SK-N-SH treated with all-trans-retinoic acid at 6 μM for 48 hours (cell line): ENCODE data around the gene MYH7B.

Experiments used
- ATAC-seq: fragments of 200-7000 bp; cut with Tn5 transposase; 3 replicates; pipeline ENCODE4 v1.9.1; 2020; ENCODE audit warnings: mild to moderate bottlenecking, moderate library complexity
- ARNTL ChIP-seq: fragments of 450-650 bp; formaldehyde crosslinking; IDR thresholded peaks from 2 replicates; pipeline ENCODE4 v1.5.0; 2020; ENCODE audit warnings: low read depth, mild to moderate bottlenecking, moderate library complexity, borderline replicate concordance
- CSDC2 ChIP-seq: fragments of 250-450 bp; sonication (Bioruptor Pico); IDR thresholded peaks from 2 replicates; pipeline ENCODE4 v1.5.0; 2020; ENCODE audit warnings: mild to moderate bottlenecking, moderate library complexity
- GLIS3 ChIP-seq: fragments of 250-450 bp; sonication (Bioruptor Pico); IDR thresholded peaks from 2 replicates; pipeline ENCODE4 v1.5.0; 2020; ENCODE audit warnings: mild to moderate bottlenecking, moderate library complexity
- OSR1 ChIP-seq: fragments of 250-450 bp; sonication (Bioruptor Pico); IDR thresholded peaks from 2 replicates; pipeline ENCODE4 v1.8.0; 2022; ENCODE audit warnings: moderate library complexity, mild to moderate bottlenecking, inconsistent platforms
- SNAI2 ChIP-seq: fragments of 250-450 bp; sonication (Bioruptor Pico); IDR thresholded peaks from 2 replicates; pipeline ENCODE4 v1.5.0; 2020; ENCODE audit warnings: mild to moderate bottlenecking, moderate library complexity
- TCF4 ChIP-seq: fragments of 250-450 bp; sonication (Bioruptor Pico); IDR thresholded peaks from 2 replicates; pipeline ENCODE4 v1.8.0; 2021; ENCODE audit warnings: mild to moderate bottlenecking, moderate library complexity, borderline replicate concordance
- TOX ChIP-seq: fragments of 250-450 bp; sonication (Bioruptor Pico); IDR thresholded peaks from 2 replicates; pipeline ENCODE4 v1.8.0; 2021; ENCODE audit warnings: mild to moderate bottlenecking, moderate library complexity, borderline replicate concordance
- ZC3H10 ChIP-seq: fragments of 250-450 bp; sonication (Bioruptor Pico); IDR thresholded peaks from 2 replicates; pipeline ENCODE4 v1.5.1; 2021; ENCODE audit warnings: mild to moderate bottlenecking, moderate library complexity
- ZFP3 ChIP-seq: fragments of 250-450 bp; sonication (Bioruptor Pico); IDR thresholded peaks from 2 replicates; pipeline ENCODE4 v1.5.0; 2020; ENCODE audit warnings: mild to moderate bottlenecking, moderate library complexity
- ZFP30 ChIP-seq: fragments of 450-650 bp; formaldehyde crosslinking; IDR thresholded peaks from 2 replicates; pipeline ENCODE4 v1.5.0; 2022; ENCODE audit warnings: mild to moderate bottlenecking, moderate library complexity
- ZNF565 ChIP-seq: fragments of 450-650 bp; formaldehyde crosslinking; conservative IDR thresholded peaks from 2 replicates; pipeline ENCODE4 v1.5.0; 2020; ENCODE audit warnings: low read depth, mild to moderate bottlenecking, moderate library complexity
- ZNF70 ChIP-seq: fragments of 450-650 bp; formaldehyde crosslinking; IDR thresholded peaks from 2 replicates; pipeline ENCODE4 v1.5.0; 2020; ENCODE audit warnings: mild to moderate bottlenecking, moderate library complexity
- ZNF8 ChIP-seq: fragments of 450-650 bp; formaldehyde crosslinking; IDR thresholded peaks from 2 replicates; pipeline ENCODE4 v1.5.0; 2020; ENCODE audit warnings: mild to moderate bottlenecking, moderate library complexity
- TF ChIP-seq, protein P1 (sequence below): fragments of 250-450 bp; sonication (Bioruptor Pico); IDR thresholded peaks from 2 replicates; pipeline ENCODE4 v1.8.0; 2021; ENCODE audit warnings: low read depth, mild to moderate bottlenecking, moderate library complexity, borderline replicate concordance
- TF ChIP-seq, protein P2 (sequence below): fragments of 250-450 bp; sonication (Bioruptor Pico); IDR thresholded peaks from 2 replicates; pipeline ENCODE4 v1.8.0; 2020; ENCODE audit warnings: mild to moderate bottlenecking, moderate library complexity, borderline replicate concordance
- TF ChIP-seq, protein P3 (sequence below): fragments of 250-450 bp; sonication (Bioruptor Pico); IDR thresholded peaks from 2 replicates; pipeline ENCODE4 v1.5.1; 2021; ENCODE audit warnings: mild to moderate bottlenecking, moderate library complexity
- TF ChIP-seq, protein P4 (sequence below): fragments of 250-450 bp; sonication (Bioruptor Pico); IDR thresholded peaks from 2 replicates; pipeline ENCODE4 v1.5.0; 2020; ENCODE audit warnings: mild to moderate bottlenecking, moderate library complexity
- TF ChIP-seq, protein P5 (sequence below): fragments of 250-450 bp; sonication (Bioruptor Pico); IDR thresholded peaks from 2 replicates; pipeline ENCODE4 v1.5.1; 2020; ENCODE audit warnings: low read depth, mild to moderate bottlenecking, moderate library complexity

The MYH7B gene

DNA sequence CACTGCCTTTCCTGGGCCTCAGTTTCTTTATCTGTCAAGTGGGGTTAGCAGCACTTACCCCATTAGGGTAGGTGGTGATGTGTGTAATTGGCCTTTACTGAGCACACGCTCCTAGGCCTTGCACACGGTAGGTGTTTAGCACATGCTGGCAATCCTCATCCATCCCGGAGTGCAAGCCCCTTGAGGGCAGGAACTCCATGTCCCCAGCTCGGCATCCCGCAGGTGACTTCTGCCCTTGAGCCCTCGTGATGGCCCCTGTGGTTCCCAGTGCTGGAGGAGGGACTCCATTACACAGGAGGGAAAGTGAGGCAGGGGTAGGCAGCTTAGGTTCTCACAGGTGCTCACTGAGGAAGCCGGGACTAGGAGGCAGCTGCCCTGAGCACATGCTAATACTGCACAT, 40.0 kb downstream of the MYH7B start:
- TF ChIP-seq CSDC2 (CRISPR knock-in tag): no peak
- TF ChIP-seq, protein P1, sequence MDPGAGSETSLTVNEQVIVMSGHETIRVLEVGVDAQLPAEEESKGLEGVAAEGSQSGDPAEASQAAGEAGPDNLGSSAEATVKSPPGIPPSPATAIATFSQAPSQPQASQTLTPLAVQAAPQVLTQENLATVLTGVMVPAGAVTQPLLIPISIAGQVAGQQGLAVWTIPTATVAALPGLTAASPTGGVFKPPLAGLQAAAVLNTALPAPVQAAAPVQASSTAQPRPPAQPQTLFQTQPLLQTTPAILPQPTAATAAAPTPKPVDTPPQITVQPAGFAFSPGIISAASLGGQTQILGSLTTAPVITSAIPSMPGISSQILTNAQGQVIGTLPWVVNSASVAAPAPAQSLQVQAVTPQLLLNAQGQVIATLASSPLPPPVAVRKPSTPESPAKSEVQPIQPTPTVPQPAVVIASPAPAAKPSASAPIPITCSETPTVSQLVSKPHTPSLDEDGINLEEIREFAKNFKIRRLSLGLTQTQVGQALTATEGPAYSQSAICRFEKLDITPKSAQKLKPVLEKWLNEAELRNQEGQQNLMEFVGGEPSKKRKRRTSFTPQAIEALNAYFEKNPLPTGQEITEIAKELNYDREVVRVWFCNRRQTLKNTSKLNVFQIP (CRISPR knock-in tag): no peak
- TF ChIP-seq GLIS3 (CRISPR knock-in tag): no peak
- TF ChIP-seq, protein P2, sequence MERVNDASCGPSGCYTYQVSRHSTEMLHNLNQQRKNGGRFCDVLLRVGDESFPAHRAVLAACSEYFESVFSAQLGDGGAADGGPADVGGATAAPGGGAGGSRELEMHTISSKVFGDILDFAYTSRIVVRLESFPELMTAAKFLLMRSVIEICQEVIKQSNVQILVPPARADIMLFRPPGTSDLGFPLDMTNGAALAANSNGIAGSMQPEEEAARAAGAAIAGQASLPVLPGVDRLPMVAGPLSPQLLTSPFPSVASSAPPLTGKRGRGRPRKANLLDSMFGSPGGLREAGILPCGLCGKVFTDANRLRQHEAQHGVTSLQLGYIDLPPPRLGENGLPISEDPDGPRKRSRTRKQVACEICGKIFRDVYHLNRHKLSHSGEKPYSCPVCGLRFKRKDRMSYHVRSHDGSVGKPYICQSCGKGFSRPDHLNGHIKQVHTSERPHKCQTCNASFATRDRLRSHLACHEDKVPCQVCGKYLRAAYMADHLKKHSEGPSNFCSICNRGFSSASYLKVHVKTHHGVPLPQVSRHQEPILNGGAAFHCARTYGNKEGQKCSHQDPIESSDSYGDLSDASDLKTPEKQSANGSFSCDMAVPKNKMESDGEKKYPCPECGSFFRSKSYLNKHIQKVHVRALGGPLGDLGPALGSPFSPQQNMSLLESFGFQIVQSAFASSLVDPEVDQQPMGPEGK (CRISPR knock-in tag): no peak
- TF ChIP-seq ZFP30: no peak
- TF ChIP-seq ARNTL (CRISPR knock-in tag): no peak
- no peak for ATAC-seq

DNA sequence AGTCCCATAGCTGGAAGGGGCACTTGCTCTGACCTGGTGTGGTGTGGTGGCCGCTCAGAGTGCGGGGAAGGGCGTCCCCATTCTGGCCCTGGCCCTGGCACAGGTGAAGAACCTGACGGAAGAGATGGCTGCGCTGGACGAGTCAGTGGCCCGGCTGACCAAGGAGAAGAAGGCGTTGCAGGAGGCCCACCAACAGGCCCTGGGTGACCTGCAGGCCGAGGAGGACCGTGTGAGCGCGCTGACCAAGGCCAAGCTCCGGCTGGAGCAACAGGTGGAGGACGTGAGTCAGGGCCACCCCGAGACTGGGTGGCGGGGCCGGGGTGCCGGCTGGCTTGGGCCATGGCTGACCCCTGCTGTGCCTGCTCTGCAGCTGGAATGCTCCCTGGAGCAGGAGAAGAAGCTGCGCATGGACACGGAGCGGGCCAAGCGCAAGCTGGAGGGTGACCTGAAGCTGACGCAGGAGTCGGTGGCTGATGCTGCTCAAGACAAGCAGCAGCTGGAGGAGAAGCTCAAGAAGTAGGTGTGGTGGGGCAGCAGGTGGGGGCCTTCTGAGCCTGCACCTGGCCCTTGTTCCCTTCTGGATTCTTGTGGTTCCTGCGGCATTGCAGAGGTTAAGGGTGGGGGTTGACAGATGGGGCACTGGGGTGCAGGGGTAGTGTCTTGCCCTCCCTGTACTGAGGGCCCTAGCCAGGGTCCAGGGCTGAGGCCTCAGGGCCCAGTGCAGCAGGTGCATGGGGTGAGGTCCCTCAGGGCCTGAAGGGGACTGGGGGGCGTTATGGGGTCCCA, 40.8 kb downstream of the MYH7B start:
- no peak for ATAC-seq
- TF ChIP-seq CSDC2 (CRISPR knock-in tag) (no peak), ZC3H10 (no peak), TOX (no peak), SNAI2 (CRISPR knock-in tag) (no peak), GLIS3 (CRISPR knock-in tag) (no peak), ZNF70 (no peak), ARNTL (CRISPR knock-in tag) (no peak), ZNF8 (no peak), TCF4 (CRISPR knock-in tag) (no peak), OSR1 (no peak), ZNF565 (CRISPR knock-in tag) (no peak), ZFP3 (CRISPR knock-in tag) (no peak)
- TF ChIP-seq, protein P3, sequence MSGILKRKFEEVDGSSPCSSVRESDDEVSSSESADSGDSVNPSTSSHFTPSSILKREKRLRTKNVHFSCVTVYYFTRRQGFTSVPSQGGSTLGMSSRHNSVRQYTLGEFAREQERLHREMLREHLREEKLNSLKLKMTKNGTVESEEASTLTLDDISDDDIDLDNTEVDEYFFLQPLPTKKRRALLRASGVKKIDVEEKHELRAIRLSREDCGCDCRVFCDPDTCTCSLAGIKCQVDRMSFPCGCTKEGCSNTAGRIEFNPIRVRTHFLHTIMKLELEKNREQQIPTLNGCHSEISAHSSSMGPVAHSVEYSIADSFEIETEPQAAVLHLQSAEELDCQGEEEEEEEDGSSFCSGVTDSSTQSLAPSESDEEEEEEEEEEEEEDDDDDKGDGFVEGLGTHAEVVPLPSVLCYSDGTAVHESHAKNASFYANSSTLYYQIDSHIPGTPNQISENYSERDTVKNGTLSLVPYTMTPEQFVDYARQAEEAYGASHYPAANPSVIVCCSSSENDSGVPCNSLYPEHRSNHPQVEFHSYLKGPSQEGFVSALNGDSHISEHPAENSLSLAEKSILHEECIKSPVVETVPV (CRISPR knock-in tag): no peak
- TF ChIP-seq, protein P1 (CRISPR knock-in tag): no peak
- TF ChIP-seq, protein P4, sequence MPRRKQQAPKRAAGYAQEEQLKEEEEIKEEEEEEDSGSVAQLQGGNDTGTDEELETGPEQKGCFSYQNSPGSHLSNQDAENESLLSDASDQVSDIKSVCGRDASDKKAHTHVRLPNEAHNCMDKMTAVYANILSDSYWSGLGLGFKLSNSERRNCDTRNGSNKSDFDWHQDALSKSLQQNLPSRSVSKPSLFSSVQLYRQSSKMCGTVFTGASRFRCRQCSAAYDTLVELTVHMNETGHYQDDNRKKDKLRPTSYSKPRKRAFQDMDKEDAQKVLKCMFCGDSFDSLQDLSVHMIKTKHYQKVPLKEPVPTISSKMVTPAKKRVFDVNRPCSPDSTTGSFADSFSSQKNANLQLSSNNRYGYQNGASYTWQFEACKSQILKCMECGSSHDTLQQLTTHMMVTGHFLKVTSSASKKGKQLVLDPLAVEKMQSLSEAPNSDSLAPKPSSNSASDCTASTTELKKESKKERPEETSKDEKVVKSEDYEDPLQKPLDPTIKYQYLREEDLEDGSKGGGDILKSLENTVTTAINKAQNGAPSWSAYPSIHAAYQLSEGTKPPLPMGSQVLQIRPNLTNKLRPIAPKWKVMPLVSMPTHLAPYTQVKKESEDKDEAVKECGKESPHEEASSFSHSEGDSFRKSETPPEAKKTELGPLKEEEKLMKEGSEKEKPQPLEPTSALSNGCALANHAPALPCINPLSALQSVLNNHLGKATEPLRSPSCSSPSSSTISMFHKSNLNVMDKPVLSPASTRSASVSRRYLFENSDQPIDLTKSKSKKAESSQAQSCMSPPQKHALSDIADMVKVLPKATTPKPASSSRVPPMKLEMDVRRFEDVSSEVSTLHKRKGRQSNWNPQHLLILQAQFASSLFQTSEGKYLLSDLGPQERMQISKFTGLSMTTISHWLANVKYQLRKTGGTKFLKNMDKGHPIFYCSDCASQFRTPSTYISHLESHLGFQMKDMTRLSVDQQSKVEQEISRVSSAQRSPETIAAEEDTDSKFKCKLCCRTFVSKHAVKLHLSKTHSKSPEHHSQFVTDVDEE: no peak
- TF ChIP-seq, protein P5, sequence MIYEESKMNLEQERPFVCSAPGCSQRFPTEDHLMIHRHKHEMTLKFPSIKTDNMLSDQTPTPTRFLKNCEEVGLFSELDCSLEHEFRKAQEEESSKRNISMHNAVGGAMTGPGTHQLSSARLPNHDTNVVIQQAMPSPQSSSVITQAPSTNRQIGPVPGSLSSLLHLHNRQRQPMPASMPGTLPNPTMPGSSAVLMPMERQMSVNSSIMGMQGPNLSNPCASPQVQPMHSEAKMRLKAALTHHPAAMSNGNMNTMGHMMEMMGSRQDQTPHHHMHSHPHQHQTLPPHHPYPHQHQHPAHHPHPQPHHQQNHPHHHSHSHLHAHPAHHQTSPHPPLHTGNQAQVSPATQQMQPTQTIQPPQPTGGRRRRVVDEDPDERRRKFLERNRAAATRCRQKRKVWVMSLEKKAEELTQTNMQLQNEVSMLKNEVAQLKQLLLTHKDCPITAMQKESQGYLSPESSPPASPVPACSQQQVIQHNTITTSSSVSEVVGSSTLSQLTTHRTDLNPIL (CRISPR knock-in tag): no peak
- TF ChIP-seq, protein P2 (CRISPR knock-in tag): no peak
